H9 (cell line): Measurements from ENCODE around the gene FAM171A1. TPM values are rescaled to one million over a fixed set of nuclear protein-coding genes. Genes with fewer than 3 reads are reported as not detected.

Source experiments
- DNase-seq: peaks from one replicate; pipeline ENCODE4 v3.0.0-alpha.2; 2017
- H2AFZ ChIP-seq: one replicate; pipeline ENCODE4 v1.6.1; 2013; ENCODE audit warnings: mild to moderate bottlenecking, low read length, control low read depth, moderate library complexity
- H2AK5ac ChIP-seq: 2 replicates; pipeline ENCODE4 v1.6.1; 2013; ENCODE audit warnings: low read length, control low read depth, mixed read lengths; ENCODE audit not compliant: insufficient read length
- H2BK120ac ChIP-seq: one replicate; pipeline ENCODE4 v1.6.1; 2013; ENCODE audit warnings: low read depth, mild to moderate bottlenecking, low read length, control low read depth, inconsistent platforms; ENCODE audit not compliant: poor library complexity, severe bottlenecking
- H2BK12ac ChIP-seq: 2 replicates; pipeline ENCODE4 v1.6.1; 2013; ENCODE audit warnings: low read length, control low read depth, mixed read lengths, low read depth; ENCODE audit not compliant: insufficient read length
- H2BK15ac ChIP-seq: 2 replicates; pipeline ENCODE4 v1.6.1; 2013; ENCODE audit warnings: low read depth, low read length, control low read depth
- H2BK20ac ChIP-seq: one replicate; pipeline ENCODE4 v1.6.1; 2013; ENCODE audit warnings: low read depth, mild to moderate bottlenecking, low read length, control low read depth, inconsistent platforms; ENCODE audit not compliant: poor library complexity, severe bottlenecking
- H2BK5ac ChIP-seq: 2 replicates; pipeline ENCODE4 v1.6.1; 2013; ENCODE audit warnings: low read length, control low read depth, mixed read lengths; ENCODE audit not compliant: insufficient read length
- H3K14ac ChIP-seq: 2 replicates; pipeline ENCODE4 v1.6.1; 2013; ENCODE audit warnings: low read length, control low read depth; ENCODE audit not compliant: insufficient read depth
- H3K18ac ChIP-seq: 2 replicates; pipeline ENCODE4 v1.6.1; 2013; ENCODE audit warnings: low read depth, mild to moderate bottlenecking, mixed read lengths, low read length, control low read depth; ENCODE audit not compliant: insufficient read length
- H3K23ac ChIP-seq: 2 replicates; pipeline ENCODE4 v1.6.1; 2013; ENCODE audit warnings: low read length, control low read depth, mixed read lengths, low read depth; ENCODE audit not compliant: insufficient read length
- H3K23me2 ChIP-seq: 2 replicates; pipeline ENCODE4 v1.6.1; 2013; ENCODE audit warnings: low read depth, mild to moderate bottlenecking, mixed read lengths, low read length, control low read depth; ENCODE audit not compliant: insufficient read length, poor library complexity, severe bottlenecking
- H3K27ac ChIP-seq: 2 replicates; pipeline ENCODE4 v1.5.1; 2013; ENCODE audit warnings: low read length, control low read depth, mixed read lengths, low read depth; ENCODE audit not compliant: insufficient read length
- H3K27me3 ChIP-seq: 2 replicates; pipeline ENCODE4 v1.6.1; 2013; ENCODE audit warnings: low read length, control low read depth, inconsistent platforms; ENCODE audit not compliant: insufficient read depth
- H3K4ac ChIP-seq: 2 replicates; pipeline ENCODE4 v1.6.1; 2013; ENCODE audit warnings: low read depth, mild to moderate bottlenecking, control low read depth, inconsistent platforms, low read length, moderate library complexity
- H3K4me1 ChIP-seq: 2 replicates; pipeline ENCODE4 v1.6.1; 2013; ENCODE audit warnings: low read length, control low read depth, inconsistent platforms; ENCODE audit not compliant: insufficient read depth
- H3K4me2 ChIP-seq: 2 replicates; pipeline ENCODE4 v1.6.1; 2013; ENCODE audit warnings: low read length, control low read depth, mixed read lengths; ENCODE audit not compliant: insufficient read length, insufficient read depth
- H3K56ac ChIP-seq: 2 replicates; pipeline ENCODE4 v1.6.1; 2013; ENCODE audit warnings: low read depth, mild to moderate bottlenecking, mixed read lengths, low read length, control low read depth; ENCODE audit not compliant: insufficient read length
- H3K79me1 ChIP-seq: 2 replicates; pipeline ENCODE4 v1.6.1; 2013; ENCODE audit warnings: low read depth, mild to moderate bottlenecking, moderate library complexity, low read length, control low read depth, inconsistent platforms; ENCODE audit not compliant: insufficient read depth, poor library complexity, severe bottlenecking
- H3K79me2 ChIP-seq: 2 replicates; pipeline ENCODE4 v1.6.1; 2013; ENCODE audit warnings: low read length, control low read depth, inconsistent platforms; ENCODE audit not compliant: insufficient read depth
- H3K9ac ChIP-seq: 2 replicates; pipeline ENCODE4 v1.6.1; 2013; ENCODE audit warnings: low read length, control low read depth, mixed read lengths; ENCODE audit not compliant: insufficient read length; ENCODE audit errors: extremely low read depth
- H3K9me3 ChIP-seq: one replicate; pipeline ENCODE4 v1.6.1; 2013; ENCODE audit warnings: low read depth, low read length, inconsistent platforms; ENCODE audit not compliant: control insufficient read depth
- H3T11ph ChIP-seq: one replicate; pipeline ENCODE4 v1.6.1; 2013; ENCODE audit warnings: mild to moderate bottlenecking, low read length, control low read depth, inconsistent platforms
- H4K20me1 ChIP-seq: one replicate; pipeline ENCODE4 v1.6.1; 2013; ENCODE audit not compliant: control insufficient read depth, insufficient read length, insufficient read depth
- H4K5ac ChIP-seq: 2 replicates; pipeline ENCODE4 v1.6.1; 2013; ENCODE audit warnings: low read depth, mild to moderate bottlenecking, mixed read lengths, low read length, control low read depth; ENCODE audit not compliant: insufficient read length
- H4K8ac ChIP-seq: replicated peaks from 2 replicates; pipeline ENCODE4 v1.6.1; 2013; ENCODE audit warnings: low read length, control low read depth, mixed read lengths, low read depth; ENCODE audit not compliant: insufficient read length
- H4K91ac ChIP-seq: 2 replicates; pipeline ENCODE4 v1.6.1; 2013; ENCODE audit warnings: low read depth, mild to moderate bottlenecking, moderate library complexity, mixed read lengths, low read length, control low read depth; ENCODE audit not compliant: insufficient read length
- H3K27ac Mint-ChIP-seq, 3 experiments: 2 replicates in 2 of 3; 3 replicates in 1 of 3; pipeline ENCODE4 v1.8.0; 2020 to 2021; ENCODE audit warnings: mixed read lengths in 3 of 3, mild to moderate bottlenecking in 1 of 3, moderate library complexity in 1 of 3
- H3K27me3 Mint-ChIP-seq: 2 replicates; pipeline ENCODE4 v1.8.0; 2021; ENCODE audit warnings: low read depth, mild to moderate bottlenecking, moderate library complexity, mixed read lengths
- H3K36me3 Mint-ChIP-seq, 3 experiments: 2 replicates in 2 of 3; 3 replicates in 1 of 3; pipeline ENCODE4 v1.8.0; 2020 to 2021; ENCODE audit warnings: low read depth in 3 of 3, mixed read lengths in 3 of 3; ENCODE audit not compliant: insufficient read depth in 1 of 3
- H3K4me1 Mint-ChIP-seq, 2 experiments: 2 replicates each; pipeline ENCODE4 v1.8.0; 2020; ENCODE audit warnings: mixed read lengths in 2 of 2
- H3K4me3 Mint-ChIP-seq, 2 experiments: 2 replicates in 1 of 2; 3 replicates in 1 of 2; pipeline ENCODE4 v1.8.0; 2020 to 2021; ENCODE audit warnings: mild to moderate bottlenecking in 2 of 2, mixed read lengths in 2 of 2, moderate library complexity in 1 of 2
- H3K9me3 Mint-ChIP-seq, 2 experiments: 2 replicates in 1 of 2; 3 replicates in 1 of 2; pipeline ENCODE4 v1.8.0; 2020; ENCODE audit warnings: mild to moderate bottlenecking in 2 of 2, mixed read lengths in 2 of 2, moderate library complexity in 1 of 2
- CTCF ChIP-seq: fragments of 200-600 bp; sonication (generic); conservative IDR thresholded peaks from 3 replicates; pipeline ENCODE4 v1.8.0; 2021; ENCODE audit warnings: antibody characterized with exemption, mild to moderate bottlenecking
- WGBS: extraction: QIAGEN DNeasy Blood & Tissue Kit; methylation state at CpG from one replicate; pipeline ENCODE4 v1.1.7; 2013; ENCODE audit warnings: missing lambda C conversion rate, low lambda C conversion rate, mixed read lengths; ENCODE audit not compliant: insufficient read length; ENCODE audit errors: extremely low coverage; 5-methylcytosine and 5-hydroxymethylcytosine counted together
- total RNA-seq: library from RNA; stranded (reverse); gene quantifications from 2 replicates; pipeline ENCODE4 v1.2.1, GENCODE V29; 2021

The FAM171A1 gene
- total RNA-seq, 1 experiment from 2014 or later = 37.4 TPM

GRCh38 chr10:15360566-15360965 lies 10.5 kb downstream of the FAM171A1 start:
- Histone ChIP-seq H2BK12ac (no peak overlapping the region), H2BK15ac (no peak overlapping the region), H3K4ac (no peak overlapping the region), H3K27me3 (no peaks in the 10 kb centered on the region), H3K14ac (no peak overlapping the region), H3K4me2 (no peak overlapping the region), H3T11ph (no peak overlapping the region), H2BK5ac (no peak overlapping the region), H3K9ac (no peak overlapping the region), H3K27ac (no peak overlapping the region), H4K20me1 (no peaks in the 10 kb centered on the region), H3K4me1 (peaks cover 3% of the 10 kb centered on the region; the same call in 1 of the 2 replicates), H3K79me1 (peaks cover 3% of the 10 kb centered on the region), H3K18ac (no peak overlapping the region), H4K8ac (no peak overlapping the region), H3K79me2 (peaks cover 8% of the 10 kb centered on the region; the same call in 1 of the 2 replicates), H2BK20ac (no peak overlapping the region), H3K9me3 (no peaks in the 10 kb centered on the region), H3K56ac (no peak overlapping the region), H2BK120ac (no peak overlapping the region), H3K23ac (no peak overlapping the region), H2AFZ (no peak overlapping the region), H4K5ac (no peak overlapping the region), H4K91ac (no peak overlapping the region), H2AK5ac (no peak overlapping the region), H3K23me2 (no peaks in the 10 kb centered on the region)
- Mint-ChIP-seq H3K27me3 (no peaks in the 10 kb centered on the region), H3K36me3 (peaks cover 6 to 14% (median 7%) of the 10 kb centered on the region in 3 experiments; a peak in 6 of 7 replicates), H3K4me3 (no peak overlapping the region), H3K27ac (no peak overlapping the region), H3K9me3 (peaks cover 2 to 6% of the 10 kb centered on the region in 2 experiments; a peak in 2 of 5 replicates), H3K4me1 (peaks cover 16% of the 10 kb centered on the region in 2 experiments)
- no peak for DNase-seq
- TF ChIP-seq CTCF = no peak
- no CpG with 5 or more reads among the region's 4 CpGs for WGBS
